GM12872 (cell line): ENCODE results near the gene NTPCR.

Source experiments
- TF ChIP-seq, protein P1 (sequence below): IDR thresholded peaks from 3 replicates; pipeline ENCODE4 v1.5.1; 2011; ENCODE audit warnings: low read depth, mild to moderate bottlenecking, low read length, moderate library complexity; ENCODE audit not compliant: insufficient read depth

Gene NTPCR

DNA sequence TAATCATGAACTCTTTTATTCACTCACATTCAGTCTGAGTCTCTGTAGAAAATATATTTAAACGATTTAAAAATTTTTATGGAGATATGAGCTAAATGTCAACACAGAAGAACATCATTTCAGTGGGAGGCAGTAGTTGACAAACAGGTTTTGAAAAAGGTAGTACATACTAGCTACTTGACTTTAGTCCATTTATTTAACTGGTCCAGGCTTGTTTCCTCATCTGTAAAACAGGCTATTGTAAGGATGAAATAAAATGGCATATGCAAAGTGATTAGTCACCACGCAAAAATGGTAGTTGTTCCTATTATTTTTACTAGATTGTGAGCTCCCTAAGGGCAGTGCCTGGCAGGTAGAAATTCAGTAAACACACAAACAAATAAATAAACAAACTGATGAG is 75.2 kb downstream of the NTPCR start:
- TF ChIP-seq, protein P1, sequence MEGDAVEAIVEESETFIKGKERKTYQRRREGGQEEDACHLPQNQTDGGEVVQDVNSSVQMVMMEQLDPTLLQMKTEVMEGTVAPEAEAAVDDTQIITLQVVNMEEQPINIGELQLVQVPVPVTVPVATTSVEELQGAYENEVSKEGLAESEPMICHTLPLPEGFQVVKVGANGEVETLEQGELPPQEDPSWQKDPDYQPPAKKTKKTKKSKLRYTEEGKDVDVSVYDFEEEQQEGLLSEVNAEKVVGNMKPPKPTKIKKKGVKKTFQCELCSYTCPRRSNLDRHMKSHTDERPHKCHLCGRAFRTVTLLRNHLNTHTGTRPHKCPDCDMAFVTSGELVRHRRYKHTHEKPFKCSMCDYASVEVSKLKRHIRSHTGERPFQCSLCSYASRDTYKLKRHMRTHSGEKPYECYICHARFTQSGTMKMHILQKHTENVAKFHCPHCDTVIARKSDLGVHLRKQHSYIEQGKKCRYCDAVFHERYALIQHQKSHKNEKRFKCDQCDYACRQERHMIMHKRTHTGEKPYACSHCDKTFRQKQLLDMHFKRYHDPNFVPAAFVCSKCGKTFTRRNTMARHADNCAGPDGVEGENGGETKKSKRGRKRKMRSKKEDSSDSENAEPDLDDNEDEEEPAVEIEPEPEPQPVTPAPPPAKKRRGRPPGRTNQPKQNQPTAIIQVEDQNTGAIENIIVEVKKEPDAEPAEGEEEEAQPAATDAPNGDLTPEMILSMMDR: no peak

DNA sequence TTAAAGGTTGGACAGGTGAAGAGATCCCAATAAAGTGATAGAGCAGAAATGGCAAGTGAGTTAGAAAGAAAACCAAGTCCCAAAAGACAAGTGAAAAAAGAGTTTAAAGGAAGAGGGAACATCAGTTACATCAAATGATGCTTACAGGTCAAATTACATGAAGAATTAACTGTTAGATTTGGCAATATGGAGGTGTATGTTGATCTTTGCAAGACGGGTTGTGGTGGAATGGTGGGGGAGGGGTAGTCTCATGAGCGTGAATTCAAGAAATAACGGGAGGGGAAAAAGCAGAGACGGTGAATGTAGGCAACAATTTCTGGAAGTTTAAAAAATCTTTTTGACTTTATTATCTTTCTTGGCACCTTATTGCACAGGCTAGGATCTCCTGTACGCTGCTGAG is 76.6 kb downstream of the NTPCR start:
- TF ChIP-seq, protein P1: no peak

DNA sequence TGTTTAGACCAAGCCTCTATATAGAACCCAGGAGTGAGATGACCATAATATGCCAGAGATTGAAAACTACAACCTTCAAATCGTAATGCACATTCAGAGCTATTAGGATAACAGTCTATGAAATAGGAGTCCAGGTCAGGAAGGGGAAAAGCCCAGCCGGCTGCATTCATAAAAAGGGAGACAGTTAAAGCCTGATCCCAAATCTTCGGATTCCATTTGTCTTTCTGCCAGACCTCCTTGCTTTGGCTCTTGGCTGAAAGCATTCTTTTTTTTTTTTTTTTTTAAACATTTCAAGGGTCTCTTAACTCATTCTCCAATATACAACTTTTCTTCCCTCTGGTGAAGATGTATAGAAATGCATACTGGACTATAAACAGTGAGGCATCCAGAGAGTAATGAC is 81.1 kb downstream of the NTPCR start:
- TF ChIP-seq, protein P1: no peak

DNA sequence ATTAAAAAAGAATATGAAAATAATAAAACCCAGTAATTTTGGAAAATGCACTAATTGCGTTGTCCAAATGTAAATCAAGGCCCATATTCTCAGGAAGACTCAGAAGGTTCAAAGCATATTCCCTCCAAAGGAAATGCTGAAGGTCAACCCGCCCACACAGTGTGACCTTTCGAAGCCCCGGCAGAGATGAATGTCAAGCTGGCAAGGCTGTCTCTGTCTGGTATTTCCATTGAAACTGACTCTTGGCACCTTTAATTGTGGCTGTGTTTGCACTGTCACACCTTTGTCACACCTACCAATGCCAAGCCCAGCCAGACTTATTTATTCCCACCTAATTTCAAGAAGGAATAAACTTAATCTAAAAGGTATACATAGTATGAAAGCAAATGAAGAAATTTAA is 82.5 kb downstream of the NTPCR start:
- TF ChIP-seq, protein P1: no peak

DNA sequence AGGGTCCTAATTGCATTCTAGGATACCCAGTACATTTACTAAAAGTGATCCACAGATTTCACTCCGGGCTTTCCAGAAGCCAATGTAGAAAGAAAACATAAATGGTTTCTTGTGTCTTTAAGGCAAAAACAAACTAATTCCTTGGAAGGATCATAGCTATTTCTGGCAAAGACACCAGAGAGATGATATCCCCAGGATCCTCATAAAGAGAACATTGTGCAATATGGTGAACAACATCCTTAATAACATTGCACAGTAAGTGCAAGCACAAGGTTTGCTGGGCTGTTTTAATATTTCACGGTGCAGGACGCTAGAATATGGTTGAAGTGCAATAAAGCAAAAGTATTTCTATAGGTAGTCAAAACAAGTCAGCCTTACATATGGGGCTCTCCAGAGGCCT is 83.0 kb downstream of the NTPCR start:
- TF ChIP-seq, protein P1: no peak
